GM18517 (cell line): Measurements from ENCODE around the gene SH3BP5L.

Experiments
- ATAC-seq: cut with Tn5 transposase; IDR thresholded peaks from one replicate; pipeline ENCODE4 v1.9.1; 2021; ENCODE audit warnings: mild to moderate bottlenecking, moderate library complexity; ENCODE audit not compliant: unreplicated experiment

Gene SH3BP5L

GRCh38 chr1:248787430-248787829 is 38.3 kb downstream of the SH3BP5L start:
- ATAC-seq = no peak

- ATAC-seq = no peak
Measured at GRCh38 chr1:248786156-248786555, 39.6 kb downstream of the SH3BP5L start.

GRCh38 chr1:248783367-248783766 is 42.3 kb downstream of the SH3BP5L start:
- ATAC-seq = no peak

GRCh38 chr1:248782416-248783141 is 43.1 kb downstream of the SH3BP5L start:
- no peak for ATAC-seq

GRCh38 chr1:248779350-248779749 is 46.4 kb downstream of the SH3BP5L start:
- ATAC-seq = no peak

GRCh38 chr1:248778906-248779305 is 46.8 kb downstream of the SH3BP5L start:
- no peak for ATAC-seq

GRCh38 chr1:248776991-248777390 is 48.7 kb downstream of the SH3BP5L start:
- ATAC-seq = no peak

- no peak for ATAC-seq
Measured at GRCh38 chr1:248775441-248775840, 50.3 kb downstream of the SH3BP5L start.
